ENCODE results near the gene ITFG1.
A peak's percentile ranks its signal among the peaks of the same experiment; 100 is the strongest.

Gene ITFG1

GRCh38 chr16:47143677-47144558 lies 316.9 kb downstream of the ITFG1 start, which contains the start of gene NETO2:
TSS of gene NETO2 (minus strand) at chr16:47143945. CDS start at chr16:47143612, 333 bp downstream.
- Histone ChIP-seq H3K79me2 (ENCODE audit: control insufficient read depth, low read length) (peaks cover 43% of the 10 kb centered on the region), H3K27me3 (ENCODE audit: control insufficient read depth, low read length) (peaks cover 11% of the 10 kb centered on the region), H3F3A (ENCODE audit: control insufficient read depth, insufficient read depth) (peaks cover 6% of the 10 kb centered on the region; the same call in 1 of the 2 replicates), H3K9me2 (replicated peaks; ENCODE audit: control insufficient read depth, low read length) (no peaks in the 10 kb centered on the region), H3K36me3 (ENCODE audit: control insufficient read depth, low read length) (no peaks in the 10 kb centered on the region), H3K27ac (ENCODE audit: low read depth, low read length) (no peak within 1 kb of the TSS), H3K4me1 (ENCODE audit: control insufficient read depth, low read length) (peaks cover 14% of the 10 kb centered on the region), H3K4me2 (ENCODE audit: low read length) (peak within 1 kb of the TSS; percentile 78), H4K20me1 (ENCODE audit: control insufficient read depth, insufficient read depth, low read depth, low read length) (0 out of 2 replicates have a peak, but pooled peaks cover 2% of the 10 kb centered on the region), H3K9me3 (ENCODE audit: control insufficient read depth, insufficient read depth, low read length) (no peaks in the 10 kb centered on the region), H3K4me3 (ENCODE audit: low read length) (peak within 1 kb of the TSS; percentile 72)
- TF ChIP-seq EZH2phosphoT487 (IDR thresholded peaks at IDR 0.05; ENCODE audit: borderline replicate concordance, low read length) (no peak), CTCF (IDR thresholded peaks at IDR 0.05; ENCODE audit: low read depth, low read length, poor library complexity, severe bottlenecking) (peak; percentile 21)

DNA sequence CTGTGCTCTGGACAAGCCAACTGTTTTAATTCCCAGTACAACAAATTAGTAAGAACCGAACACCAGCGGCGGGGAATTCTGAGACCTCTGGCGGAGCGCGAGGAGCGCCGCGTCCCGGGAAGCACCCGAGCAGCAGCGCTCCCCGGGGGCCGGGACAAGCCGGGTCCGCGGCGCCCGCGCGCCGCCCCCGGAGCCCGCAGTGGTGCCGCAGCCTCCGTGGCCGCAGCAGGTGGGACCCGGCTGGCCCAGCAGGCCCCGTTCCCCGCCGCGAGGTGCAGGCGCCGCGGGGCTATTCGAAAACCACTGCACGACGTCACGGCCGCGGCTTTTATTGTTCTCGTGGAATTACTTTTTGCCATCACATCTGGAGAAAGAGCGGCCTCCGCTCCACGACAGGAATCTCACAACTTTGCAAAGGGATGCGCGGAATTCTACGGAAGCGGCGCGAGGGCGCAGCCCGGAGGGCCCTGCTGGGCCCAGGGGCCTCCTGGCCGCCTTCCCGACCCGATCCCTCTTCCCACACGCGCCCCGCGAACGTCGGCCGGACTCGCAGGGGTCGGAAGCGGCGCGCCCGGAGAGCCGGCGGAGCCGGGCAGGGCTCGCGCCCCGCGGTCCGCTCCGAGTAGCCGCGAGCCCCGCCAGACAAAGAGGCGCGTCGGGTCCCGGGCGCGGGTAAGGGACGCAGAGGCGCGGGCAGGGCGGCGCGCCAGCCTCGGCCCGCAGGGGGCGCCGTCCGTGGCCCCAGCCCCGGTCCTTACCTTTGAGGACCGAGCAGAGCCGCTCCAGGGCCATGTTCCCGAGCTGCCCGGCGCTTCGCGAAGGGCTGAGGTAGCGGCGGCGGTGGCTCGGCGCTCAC lies 317.8 kb downstream of the ITFG1 start:
- H3K4me1 ChIP-seq (ENCODE audit: control insufficient read depth, low read length) = peaks cover 19% of the 10 kb centered on the region
- peaks cover 11% of the 10 kb centered on the region for H3K27me3 ChIP-seq (ENCODE audit: control insufficient read depth, low read length)
- H3K4me2 ChIP-seq (ENCODE audit: low read length) = peak overlapping the region; percentile 78
- H3K79me2 ChIP-seq (ENCODE audit: control insufficient read depth, low read length) = peaks cover 51% of the 10 kb centered on the region
- H3K4me3 ChIP-seq (ENCODE audit: low read length) = peak overlapping the region; percentile 72
- H3K9me3 ChIP-seq (ENCODE audit: control insufficient read depth, insufficient read depth, low read length) = no peaks in the 10 kb centered on the region
- no peaks in the 10 kb centered on the region for H3K36me3 ChIP-seq (ENCODE audit: control insufficient read depth, low read length)
- H3F3A ChIP-seq (ENCODE audit: control insufficient read depth, insufficient read depth) = peaks cover 6% of the 10 kb centered on the region; the same call in 1 of the 2 replicates
- no peak for TF ChIP-seq EZH2phosphoT487 (IDR thresholded peaks at IDR 0.05; ENCODE audit: borderline replicate concordance, low read length)
- peak; percentile 70 for TF ChIP-seq CTCF (IDR thresholded peaks at IDR 0.05; ENCODE audit: low read depth, low read length, poor library complexity, severe bottlenecking)
- 0 out of 2 replicates have a peak, but pooled peaks cover 2% of the 10 kb centered on the region for H4K20me1 ChIP-seq (ENCODE audit: control insufficient read depth, insufficient read depth, low read depth, low read length)
- no peaks in the 10 kb centered on the region for H3K9me2 ChIP-seq (replicated peaks; ENCODE audit: control insufficient read depth, low read length)
- H3K27ac ChIP-seq (ENCODE audit: low read depth, low read length) = no peak overlapping the region

DNA sequence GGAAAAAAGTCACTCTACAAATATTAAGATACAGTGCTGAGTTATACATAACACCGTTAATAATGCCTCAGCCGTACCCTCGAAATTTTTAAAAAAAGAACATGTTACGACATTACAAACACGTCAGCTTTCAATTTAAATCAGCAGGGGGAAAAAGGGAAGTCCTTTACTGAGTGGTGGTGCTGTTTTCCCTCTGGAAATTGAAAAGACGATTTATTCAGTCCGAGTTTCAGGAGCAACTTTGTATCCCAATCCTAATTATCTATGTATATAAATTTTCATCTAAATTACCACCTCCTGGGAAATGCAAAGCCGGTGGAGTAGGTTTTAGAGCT lies 318.4 kb downstream of the ITFG1 start:
- Histone ChIP-seq H3K4me1 (ENCODE audit: control insufficient read depth, low read length) (peaks cover 19% of the 10 kb centered on the region), H3K4me3 (ENCODE audit: low read length) (peak overlapping the region; percentile 72), H4K20me1 (ENCODE audit: control insufficient read depth, insufficient read depth, low read depth, low read length) (0 out of 2 replicates have a peak, but pooled peaks cover 2% of the 10 kb centered on the region), H3K79me2 (ENCODE audit: control insufficient read depth, low read length) (peaks cover 57% of the 10 kb centered on the region), H3K9me2 (replicated peaks; ENCODE audit: control insufficient read depth, low read length) (no peaks in the 10 kb centered on the region), H3K4me2 (ENCODE audit: low read length) (peak overlapping the region; percentile 78), H3K36me3 (ENCODE audit: control insufficient read depth, low read length) (no peaks in the 10 kb centered on the region), H3K27ac (ENCODE audit: low read depth, low read length) (no peak overlapping the region; the same call in 1 of the 2 replicates), H3F3A (ENCODE audit: control insufficient read depth, insufficient read depth) (peaks cover 6% of the 10 kb centered on the region; the same call in 1 of the 2 replicates), H3K9me3 (ENCODE audit: control insufficient read depth, insufficient read depth, low read length) (no peaks in the 10 kb centered on the region), H3K27me3 (ENCODE audit: control insufficient read depth, low read length) (peaks cover 11% of the 10 kb centered on the region)
- no peak for TF ChIP-seq CTCF (IDR thresholded peaks at IDR 0.05; ENCODE audit: low read depth, low read length, poor library complexity, severe bottlenecking)
- no peak for TF ChIP-seq EZH2phosphoT487 (IDR thresholded peaks at IDR 0.05; ENCODE audit: borderline replicate concordance, low read length)
